AG04449 (cell line): ENCODE measurements around the gene ECI1.

Experiments used
- CTCF ChIA-PET: fragments of 350-600 bp; formaldehyde crosslinking; extraction: SDS; loops from one replicate; lab custom pipeline; 2021; ENCODE audit warnings: antibody characterized with exemption; lab: Yijun Ruan, JAX
- POLR2A ChIA-PET: fragments of 400-600, 350-600 bp; formaldehyde crosslinking; extraction: SDS; loops from one replicate; lab custom pipeline; 2020; ENCODE audit warnings: antibody characterized with exemption, inconsistent platforms; lab: Yijun Ruan, JAX
- DNase-seq: peaks from one replicate; pipeline ENCODE4 v3.0.0-alpha.2; 2010; ENCODE audit warnings: low read depth, low spot score
- H3K4me3 ChIP-seq: 2 replicates; pipeline ENCODE4 v1.5.1; 2011; ENCODE audit warnings: low read depth, mild to moderate bottlenecking, control low read depth, low read length
- CTCF ChIP-seq: IDR thresholded peaks from one replicate; pipeline ENCODE4 v1.5.1; 2011; ENCODE audit warnings: mild to moderate bottlenecking, moderate library complexity, low read length, control low read depth, inconsistent platforms; ENCODE audit not compliant: insufficient read depth; ENCODE audit errors: missing control alignments

Gene ECI1

GRCh38 chr16:2236337-2237101 is 14.9 kb downstream of the ECI1 start, which contains the start of gene DNASE1L2:
TSS of gene DNASE1L2 (plus strand) at chr16:2236444. CDS start at chr16:2236817, 373 bp downstream.
- peak within 1 kb of the TSS; percentile 12; the same call in 1 of the 2 replicates for H3K4me3 ChIP-seq
- ChIA-PET CTCF (no interaction called here), POLR2A (interaction anchor here (1.1 kb wide), 1 partner anchor 15 kb away, joined by 7 read pairs; the partner anchor contains the start of gene ECI1)
- no peak for DNase-seq
- TF ChIP-seq CTCF: no peak

- no peak overlapping the region for H3K4me3 ChIP-seq
- CTCF ChIA-PET: no interaction called here
- no peak for DNase-seq
- no peak for TF ChIP-seq CTCF
- POLR2A ChIA-PET: interaction anchor here (1.1 kb wide), 1 partner anchor 16 kb away, joined by 7 read pairs; the partner anchor contains the start of gene ECI1
These were observed 15.6 kb downstream of the ECI1 start for GRCh38 chr16:2235695-2236336.

GRCh38 chr16:2235234-2235651 is 16.1 kb downstream of the ECI1 start:
- TF ChIP-seq CTCF: no peak
- H3K4me3 ChIP-seq: no peak overlapping the region
- DNase-seq: no peak
- ChIA-PET POLR2A (no interaction called here), CTCF (no interaction called here)

- ChIA-PET CTCF (no interaction called here), POLR2A (no interaction called here)
- DNase-seq: no peak
- TF ChIP-seq CTCF: no peak
- no peak overlapping the region for H3K4me3 ChIP-seq
These were observed 16.6 kb downstream of the ECI1 start for GRCh38 chr16:2234813-2235170.

GRCh38 chr16:2233872-2234812 is 17.2 kb downstream of the ECI1 start:
- ChIA-PET POLR2A (interaction anchor here (0.6 kb wide), 1 partner anchor 31 kb away, joined by 3 read pairs; no protein-coding TSS in a partner anchor), CTCF (no interaction called here)
- DNase-seq: no peak
- no peak overlapping the region for H3K4me3 ChIP-seq
- TF ChIP-seq CTCF: no peak
